Suprapubic skin (tissue), 4 donors: ENCODE data around the gene IMMP2L. TPM values are rescaled to one million over a fixed set of nuclear protein-coding genes. Genes with fewer than 3 reads are reported as not detected.

Experiments used
- DNase-seq, 2 donors: peaks; one replicate each; pipeline ENCODE4 v3.0.0-alpha.2; 2019; ENCODE audit warnings: low spot score in 2 of 2
- H3K27ac ChIP-seq: fragments of 200-600 bp; sonication (generic); one replicate; pipeline ENCODE4 v1.5.1; 2019
- H3K27me3 ChIP-seq: fragments of 200-600 bp; sonication (generic); one replicate; pipeline ENCODE4 v1.5.1; 2019
- H3K36me3 ChIP-seq: fragments of 200-600 bp; sonication (generic); one replicate; pipeline ENCODE4 v1.5.1; 2019
- H3K4me1 ChIP-seq: fragments of 200-600 bp; sonication (generic); one replicate; pipeline ENCODE4 v1.5.1; 2019
- H3K4me3 ChIP-seq: fragments of 200-600 bp; sonication (generic); one replicate; pipeline ENCODE4 v1.5.1; 2019; ENCODE audit warnings: mild to moderate bottlenecking
- H3K9me3 ChIP-seq: fragments of 200-600 bp; sonication (generic); one replicate; pipeline ENCODE4 v1.5.1; 2019
- EP300 ChIP-seq: sonication (generic); formaldehyde crosslinking; IDR thresholded peaks from one replicate; pipeline ENCODE4 v1.6.1; 2017; ENCODE audit warnings: antibody characterized with exemption
- POLR2A ChIP-seq, 2 donors: fragments of 450-650 bp; IDR thresholded peaks; one replicate each; pipeline ENCODE4 v1.6.1; 2017; ENCODE audit warnings: antibody characterized with exemption in 2 of 2, mild to moderate bottlenecking in 2 of 2, moderate library complexity in 2 of 2
- POLR2AphosphoS5 ChIP-seq, 3 donors: sonication (generic); formaldehyde crosslinking; IDR thresholded peaks; one replicate each; pipeline ENCODE4 v1.6.1; 2017; ENCODE audit warnings: antibody characterized with exemption in 3 of 3
- WGBS: methylation state at CpG from one replicate; pipeline ENCODE4 v1.1.5; 2018; 5-methylcytosine and 5-hydroxymethylcytosine counted together
- total RNA-seq, 4 donors: library from RNA; depleted of rRNA; stranded (reverse); fragments of >200 nt; gene quantifications; one replicate each; pipeline ENCODE4 v1.1.0, GENCODE V29; 2016
- TF ChIP-seq, protein P1 (sequence below), 2 donors: fragments of 200-600 bp in 1 of 2; fragments of 450-650 bp in 1 of 2; sonication (generic) in 1 of 2; IDR thresholded peaks; one replicate each; pipeline ENCODE4 v1.5.1; 2016 to 2019; ENCODE audit warnings: antibody characterized with exemption in 2 of 2, mild to moderate bottlenecking in 1 of 2, moderate library complexity in 1 of 2

The IMMP2L gene
- total RNA-seq, 4 donors from 2014 or later = 10.6 to 20.6 (median 14.6) TPM

GRCh38 chr7:111383133-111383532, 179.2 kb downstream of the IMMP2L start:
- H3K36me3 ChIP-seq = no peaks in the 10 kb centered on the region
- no peak for TF ChIP-seq EP300
- no peak for TF ChIP-seq POLR2AphosphoS5 (IDR thresholded peaks at IDR 0.05)
- no peak for TF ChIP-seq POLR2A (IDR thresholded peaks at IDR 0.05)
- TF ChIP-seq, protein P1, sequence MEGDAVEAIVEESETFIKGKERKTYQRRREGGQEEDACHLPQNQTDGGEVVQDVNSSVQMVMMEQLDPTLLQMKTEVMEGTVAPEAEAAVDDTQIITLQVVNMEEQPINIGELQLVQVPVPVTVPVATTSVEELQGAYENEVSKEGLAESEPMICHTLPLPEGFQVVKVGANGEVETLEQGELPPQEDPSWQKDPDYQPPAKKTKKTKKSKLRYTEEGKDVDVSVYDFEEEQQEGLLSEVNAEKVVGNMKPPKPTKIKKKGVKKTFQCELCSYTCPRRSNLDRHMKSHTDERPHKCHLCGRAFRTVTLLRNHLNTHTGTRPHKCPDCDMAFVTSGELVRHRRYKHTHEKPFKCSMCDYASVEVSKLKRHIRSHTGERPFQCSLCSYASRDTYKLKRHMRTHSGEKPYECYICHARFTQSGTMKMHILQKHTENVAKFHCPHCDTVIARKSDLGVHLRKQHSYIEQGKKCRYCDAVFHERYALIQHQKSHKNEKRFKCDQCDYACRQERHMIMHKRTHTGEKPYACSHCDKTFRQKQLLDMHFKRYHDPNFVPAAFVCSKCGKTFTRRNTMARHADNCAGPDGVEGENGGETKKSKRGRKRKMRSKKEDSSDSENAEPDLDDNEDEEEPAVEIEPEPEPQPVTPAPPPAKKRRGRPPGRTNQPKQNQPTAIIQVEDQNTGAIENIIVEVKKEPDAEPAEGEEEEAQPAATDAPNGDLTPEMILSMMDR (IDR thresholded peaks at IDR 0.05) = no peak
- no peaks in the 10 kb centered on the region for H3K9me3 ChIP-seq
- 86% methylated on average over 3 of the region's 3 CpGs for WGBS
- no peak for DNase-seq
- no peak overlapping the region for H3K27ac ChIP-seq
- no peak overlapping the region for H3K4me3 ChIP-seq
- H3K4me1 ChIP-seq = peaks cover 10% of the 10 kb centered on the region
- H3K27me3 ChIP-seq = no peaks in the 10 kb centered on the region

GRCh38 chr7:111381590-111381989, 180.7 kb downstream of the IMMP2L start:
- no peak for DNase-seq
- peaks cover 6% of the 10 kb centered on the region for H3K4me1 ChIP-seq
- no peak overlapping the region for H3K27ac ChIP-seq
- TF ChIP-seq POLR2AphosphoS5 (IDR thresholded peaks at IDR 0.05) = no peak
- no peak for TF ChIP-seq POLR2A (IDR thresholded peaks at IDR 0.05)
- TF ChIP-seq EP300 = no peak
- TF ChIP-seq, protein P1 (IDR thresholded peaks at IDR 0.05) = no peak
- H3K4me3 ChIP-seq = no peak overlapping the region
- 98% methylated on average over 2 of the region's 2 CpGs for WGBS
- H3K9me3 ChIP-seq = no peaks in the 10 kb centered on the region
- no peaks in the 10 kb centered on the region for H3K27me3 ChIP-seq
- no peaks in the 10 kb centered on the region for H3K36me3 ChIP-seq

- TF ChIP-seq POLR2A (IDR thresholded peaks at IDR 0.05) (no peak), POLR2AphosphoS5 (IDR thresholded peaks at IDR 0.05) (no peak), EP300 (no peak)
- TF ChIP-seq, protein P1 (IDR thresholded peaks at IDR 0.05) = no peak
- no peak overlapping the region for H3K4me3 ChIP-seq
- no peaks in the 10 kb centered on the region for H3K9me3 ChIP-seq
- no peak for DNase-seq
- H3K27me3 ChIP-seq = no peaks in the 10 kb centered on the region
- H3K27ac ChIP-seq = no peak overlapping the region
- H3K4me1 ChIP-seq = peaks cover 6% of the 10 kb centered on the region
- no peaks in the 10 kb centered on the region for H3K36me3 ChIP-seq
- 92% methylated on average over 4 of the region's 4 CpGs for WGBS
These were observed 181.3 kb downstream of the IMMP2L start for GRCh38 chr7:111380945-111381344.

GRCh38 chr7:111374027-111374426, 188.3 kb downstream of the IMMP2L start:
- Histone ChIP-seq H3K27ac (no peak overlapping the region), H3K9me3 (no peaks in the 10 kb centered on the region), H3K4me3 (no peak overlapping the region), H3K4me1 (no peaks in the 10 kb centered on the region), H3K27me3 (no peaks in the 10 kb centered on the region), H3K36me3 (no peaks in the 10 kb centered on the region)
- TF ChIP-seq EP300 = no peak
- no peak for TF ChIP-seq POLR2AphosphoS5 (IDR thresholded peaks at IDR 0.05)
- TF ChIP-seq POLR2A (IDR thresholded peaks at IDR 0.05) = no peak
- TF ChIP-seq, protein P1 (IDR thresholded peaks at IDR 0.05) = no peak
- DNase-seq = no peak

GRCh38 chr7:111371437-111371836, 190.9 kb downstream of the IMMP2L start:
- H3K9me3 ChIP-seq = no peaks in the 10 kb centered on the region
- 100% methylated on average over 1 of the region's 1 CpG for WGBS
- H3K36me3 ChIP-seq = no peaks in the 10 kb centered on the region
- H3K4me3 ChIP-seq = no peak overlapping the region
- H3K4me1 ChIP-seq = no peaks in the 10 kb centered on the region
- H3K27me3 ChIP-seq = no peaks in the 10 kb centered on the region
- H3K27ac ChIP-seq = no peak overlapping the region
- TF ChIP-seq, protein P1 (IDR thresholded peaks at IDR 0.05) = no peak
- TF ChIP-seq EP300 (no peak), POLR2A (IDR thresholded peaks at IDR 0.05) (no peak), POLR2AphosphoS5 (IDR thresholded peaks at IDR 0.05) (no peak)
- DNase-seq = no peak
